GM11168 (cell line): ENCODE measurements around the gene GTPBP4.

Experiments used
- in situ Hi-C: fragments of 300-500 bp; cut with MboI; formaldehyde crosslinking; loops from one replicate; pipeline ENCODE4 v1.12.0; 2022; ENCODE audit warnings: low sequenced_read_pairs; ENCODE audit not compliant: unreplicated experiment

Gene GTPBP4

DNA sequence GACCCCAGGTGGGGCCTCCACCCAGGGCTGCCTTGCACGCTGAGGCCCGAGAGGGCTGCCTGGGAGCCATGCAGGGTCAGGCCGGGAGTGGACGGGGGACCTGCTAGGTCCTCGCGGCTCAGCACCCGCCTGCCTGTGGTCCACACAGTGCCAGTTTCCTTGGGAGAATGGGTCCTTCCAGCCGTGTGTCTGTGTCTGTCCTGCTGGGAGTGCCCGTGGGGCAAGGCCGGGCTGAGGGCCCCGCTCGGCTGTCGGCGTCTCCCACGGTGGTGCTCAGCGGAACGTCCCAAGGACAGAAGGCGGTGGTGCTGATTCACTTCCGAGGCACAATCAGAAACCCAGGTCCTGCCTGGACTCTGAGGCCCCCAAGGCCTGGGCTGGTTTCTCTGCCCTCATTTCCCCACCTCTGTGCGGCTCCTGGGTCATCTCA, 23.2 kb upstream of the GTPBP4 start:
- in situ Hi-C loops, result no loop called here

DNA sequence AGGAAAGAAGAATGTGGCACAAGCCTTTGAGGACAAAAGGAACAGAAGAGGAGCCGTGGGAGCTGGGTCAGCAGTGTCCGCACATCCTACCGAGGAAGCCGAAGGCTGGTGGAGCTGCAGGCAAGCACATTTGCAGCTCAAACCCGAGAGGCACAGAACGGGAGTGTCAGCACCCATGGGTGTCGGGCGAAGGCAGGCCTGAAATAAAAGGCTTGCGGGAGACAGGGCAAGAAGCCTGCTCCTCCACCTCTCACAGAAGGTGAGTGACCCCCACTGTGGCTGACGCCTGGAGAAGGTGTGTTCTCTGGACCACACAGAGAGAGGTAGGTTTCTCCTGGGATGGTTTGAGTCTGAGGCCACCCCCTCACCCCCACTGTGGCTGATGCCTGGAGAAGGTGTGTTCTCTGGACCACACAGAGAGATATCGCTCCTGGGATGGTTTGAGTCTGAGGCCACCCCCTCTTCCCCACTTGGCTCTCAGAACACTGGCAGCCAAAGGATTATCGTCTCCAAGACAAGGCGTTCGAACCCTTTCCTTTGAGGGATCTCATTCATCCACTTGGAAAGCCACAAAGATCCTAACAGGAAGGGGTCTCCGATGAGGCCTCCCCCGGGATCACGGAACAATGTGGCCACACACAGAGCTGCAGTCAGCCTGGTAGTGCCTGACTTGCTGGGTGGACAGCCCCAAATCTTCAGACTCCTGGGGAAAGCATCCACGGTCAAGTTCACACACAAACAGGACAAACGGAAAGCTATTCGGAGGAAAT, 21.6 kb upstream of the GTPBP4 start:
- in situ Hi-C loops, result no loop called here

DNA sequence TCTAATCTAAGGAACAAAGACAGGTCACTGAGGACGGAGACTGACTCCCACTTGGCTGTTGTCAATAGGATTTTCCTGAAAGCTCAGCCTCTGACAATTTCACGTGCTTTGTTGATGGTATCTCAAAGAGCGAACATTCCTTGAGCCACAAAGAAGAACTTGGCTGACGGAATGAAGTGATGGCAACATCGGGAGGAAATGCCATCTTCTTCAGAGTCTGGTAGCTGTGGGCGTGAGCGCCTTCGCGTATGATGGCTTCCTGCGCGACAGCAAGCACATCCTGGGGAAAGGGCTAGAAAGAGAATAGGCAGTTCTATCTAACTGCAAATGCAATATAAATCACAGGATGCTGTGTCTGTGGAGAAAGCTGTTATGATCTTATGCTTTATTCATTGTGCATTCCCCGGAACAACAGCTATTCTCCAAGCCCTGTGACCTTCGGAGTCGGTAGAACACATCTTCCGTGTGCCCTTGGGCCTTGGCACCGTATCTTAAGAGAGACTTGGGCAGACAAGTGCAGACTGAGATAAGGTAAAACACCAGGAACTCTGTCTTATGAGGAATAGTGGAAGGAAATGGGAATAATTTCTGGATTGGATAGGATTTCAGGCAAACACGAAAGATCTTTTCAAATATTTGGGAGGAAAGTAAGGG, 19.6 kb upstream of the GTPBP4 start:
- in situ Hi-C loops, result no loop called here

DNA sequence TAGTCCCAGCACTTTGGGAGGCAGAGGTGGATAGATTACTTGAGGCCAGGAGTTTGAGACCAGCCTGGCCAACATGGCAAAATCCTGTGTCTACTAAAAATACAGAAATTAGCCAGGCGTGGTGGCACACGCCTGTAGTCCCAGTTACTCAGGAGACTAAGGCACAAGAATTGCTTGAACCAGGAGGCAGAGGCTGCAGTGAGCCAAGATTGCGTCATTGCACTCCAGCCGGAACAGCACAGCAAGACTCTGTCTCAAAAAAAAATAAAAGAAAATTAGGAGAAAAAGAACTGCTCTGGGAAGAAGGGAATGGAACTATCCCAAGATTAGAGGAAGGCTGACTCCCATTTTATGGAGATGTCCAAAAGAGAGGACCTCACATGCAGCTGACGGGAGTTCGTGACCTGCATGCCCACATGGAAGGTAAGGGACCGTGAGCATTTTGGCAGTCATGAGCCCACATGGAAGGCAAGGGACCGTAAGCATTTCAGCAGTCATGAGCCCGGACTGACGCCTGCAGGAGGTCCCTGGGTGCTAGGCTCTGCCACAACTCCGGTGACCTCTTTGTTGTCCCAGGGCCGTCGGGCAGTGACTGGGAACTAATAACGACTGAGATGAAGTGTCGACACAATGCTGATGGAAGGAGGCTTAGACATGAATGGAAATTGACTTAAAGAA, 18.6 kb upstream of the GTPBP4 start:
- in situ Hi-C loops, result no loop called here

DNA sequence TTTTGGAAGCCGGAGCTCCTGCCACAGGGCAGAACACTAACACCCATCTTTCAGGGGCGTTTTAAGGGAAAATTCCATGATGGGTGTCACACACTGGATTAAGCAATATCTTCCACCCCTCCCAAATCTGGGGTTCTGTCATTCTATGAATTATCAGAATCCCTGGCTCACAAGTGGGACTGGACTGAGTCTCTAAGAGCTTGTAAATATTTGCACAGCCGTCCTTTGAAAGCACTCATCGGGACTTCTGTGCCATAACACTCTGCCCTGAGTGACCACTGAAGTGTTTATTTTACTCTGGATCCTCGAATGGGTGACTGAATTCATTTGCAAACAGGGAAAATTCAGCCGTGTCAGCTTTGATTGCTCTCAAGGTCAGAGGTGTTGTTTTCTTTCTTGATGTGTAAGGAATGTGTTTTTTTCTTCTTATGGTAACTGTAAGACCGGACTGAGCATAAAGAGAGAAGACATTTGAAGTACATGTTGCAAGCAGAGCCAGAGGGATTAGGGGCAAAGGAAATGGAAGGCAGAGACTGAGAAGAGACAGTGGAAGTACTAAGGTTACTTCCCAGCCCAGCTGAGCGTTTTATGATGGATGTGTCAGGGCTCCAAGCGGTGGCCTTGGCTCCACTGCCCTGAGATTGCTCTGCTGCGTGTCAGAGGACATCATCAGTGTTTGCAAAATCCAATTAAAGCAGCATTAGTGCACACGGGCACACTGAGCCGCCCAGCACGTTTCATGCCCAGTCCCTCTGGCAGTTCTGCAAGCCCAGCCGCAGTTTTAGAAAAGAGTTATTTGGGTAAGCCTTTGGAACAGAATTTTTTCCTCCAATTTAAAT, 17.7 kb upstream of the GTPBP4 start:
- in situ Hi-C loops, result no loop called here

DNA sequence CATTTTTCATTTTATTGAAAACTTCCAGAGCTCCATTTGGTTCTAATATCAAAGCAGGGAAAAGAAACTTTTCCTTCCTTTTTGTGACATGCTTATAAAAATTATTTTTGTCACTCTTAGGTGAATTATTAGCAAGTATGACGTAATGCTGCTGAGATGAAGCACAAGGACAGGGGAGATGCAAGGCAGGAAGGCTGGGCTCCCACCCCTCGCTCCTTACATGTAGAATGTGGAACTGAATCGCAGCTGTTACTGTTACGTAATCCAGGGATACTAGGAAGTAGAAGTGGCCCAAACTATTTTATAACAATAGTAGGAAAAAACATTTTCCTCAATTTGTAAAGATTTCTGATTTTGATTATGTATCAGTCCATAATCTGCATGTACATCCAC, 17.1 kb upstream of the GTPBP4 start:
- in situ Hi-C loops, result no loop called here

DNA sequence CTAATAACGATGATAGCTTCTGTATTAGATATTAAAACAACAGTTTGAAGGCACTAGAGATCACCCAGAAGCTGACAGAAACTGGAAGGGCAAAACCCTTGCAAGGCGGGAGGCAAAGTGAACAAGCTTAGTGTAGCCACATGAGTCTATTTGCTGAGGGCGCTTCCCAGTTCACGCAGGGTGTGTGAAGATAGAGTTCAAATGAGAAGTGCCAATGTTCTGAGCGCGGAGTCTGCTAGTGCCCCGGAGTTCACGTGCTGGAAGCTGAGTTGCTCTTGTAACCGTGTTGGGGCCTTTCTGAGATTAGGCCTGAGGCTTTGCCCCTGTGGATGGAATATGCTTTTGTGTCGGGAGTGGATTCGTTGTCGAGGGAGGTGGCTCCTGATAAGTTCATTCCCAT, 16.6 kb upstream of the GTPBP4 start:
- in situ Hi-C loops, result no loop called here

DNA sequence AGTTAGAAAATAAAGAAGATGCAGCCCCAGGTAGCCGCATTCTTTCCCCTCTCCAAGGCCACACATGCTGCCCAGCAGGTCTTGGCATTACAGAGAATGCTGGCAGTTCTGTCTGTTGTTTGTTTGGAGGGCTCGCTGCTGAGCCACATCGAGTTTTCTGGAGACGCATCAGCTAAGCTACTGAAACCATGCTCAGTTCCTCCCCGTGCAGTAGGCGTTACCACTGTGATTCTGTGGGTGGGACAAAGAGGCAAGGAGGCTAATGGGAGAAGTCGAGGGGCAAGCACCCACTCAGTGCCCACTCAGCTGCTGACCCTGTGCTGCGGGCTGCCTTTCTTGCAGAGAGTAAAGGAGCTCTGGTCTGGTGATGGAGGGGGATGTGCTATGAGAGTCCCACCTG, 15.5 kb upstream of the GTPBP4 start:
- in situ Hi-C loops, result no loop called here

DNA sequence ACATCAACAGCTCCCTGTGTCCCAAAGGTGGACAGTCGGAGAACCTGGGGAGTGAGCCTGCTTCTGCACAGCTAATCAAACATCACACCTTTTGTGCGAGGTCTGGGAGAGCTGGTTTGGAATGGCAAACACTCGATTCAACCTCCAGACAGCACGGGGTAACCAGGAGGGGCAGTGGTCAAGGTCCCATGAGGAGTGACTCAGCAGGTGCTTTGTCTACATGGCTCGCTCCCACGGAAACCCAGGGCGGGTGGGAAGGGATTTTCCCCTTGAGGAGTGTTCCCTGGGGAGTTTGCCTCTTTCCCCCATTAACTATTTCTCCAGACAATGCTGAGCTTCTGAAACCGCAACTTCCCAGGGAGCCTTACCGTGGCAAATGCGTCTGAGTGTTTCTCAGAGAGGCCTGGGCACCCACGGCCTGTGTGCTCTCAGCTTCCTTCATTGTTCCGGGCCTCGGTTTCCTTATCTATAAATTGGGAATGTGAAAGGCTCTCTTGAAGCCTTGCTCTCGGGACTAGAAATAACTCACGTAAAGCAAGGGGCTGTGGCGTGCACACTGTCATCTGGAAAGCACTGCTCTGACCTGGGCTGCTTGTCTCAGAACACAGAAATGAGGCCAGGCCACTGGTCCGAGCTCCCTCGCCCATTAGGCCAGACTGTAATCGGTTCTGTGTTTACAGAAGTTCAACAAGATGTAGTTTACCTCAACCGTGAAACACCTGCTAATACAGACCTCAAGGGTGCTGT, 14.0 kb upstream of the GTPBP4 start:
- in situ Hi-C loops, result no loop called here

DNA sequence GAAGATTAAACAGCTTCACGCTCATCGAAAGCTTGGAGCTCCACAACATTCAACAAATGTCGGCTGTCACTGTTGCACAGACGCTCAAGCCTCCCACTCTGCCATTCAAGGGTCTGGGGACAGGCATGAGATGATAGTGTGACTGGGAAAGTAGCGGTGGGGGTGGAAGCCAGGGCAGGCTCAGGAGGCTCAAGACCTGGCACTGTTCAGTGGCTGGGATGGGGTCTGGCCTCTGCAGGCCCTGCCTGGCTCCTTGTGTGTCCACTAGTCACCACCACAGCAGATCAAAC, 13.5 kb upstream of the GTPBP4 start:
- in situ Hi-C loops, result no loop called here

DNA sequence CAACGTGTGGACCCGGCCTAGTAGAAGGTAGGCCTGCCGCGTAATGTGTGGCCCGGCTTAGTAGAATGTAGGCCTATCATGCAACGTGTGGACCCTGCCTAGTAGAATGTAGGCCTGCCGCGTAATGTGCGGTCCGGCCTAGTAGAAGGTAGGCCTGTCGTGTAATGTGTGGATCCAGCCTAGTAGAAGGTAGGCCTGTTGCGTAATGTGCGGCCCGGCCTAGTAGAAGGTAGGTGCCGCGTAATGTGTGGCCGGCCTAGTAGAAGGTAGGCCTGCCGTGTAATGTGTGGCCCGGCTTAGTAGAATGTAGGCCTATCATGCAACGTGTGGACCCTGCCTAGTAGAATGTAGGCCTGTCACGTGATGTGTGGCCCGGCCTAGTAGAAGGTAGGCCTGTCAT, 11.9 kb upstream of the GTPBP4 start:
- in situ Hi-C loops, result no loop called here

DNA sequence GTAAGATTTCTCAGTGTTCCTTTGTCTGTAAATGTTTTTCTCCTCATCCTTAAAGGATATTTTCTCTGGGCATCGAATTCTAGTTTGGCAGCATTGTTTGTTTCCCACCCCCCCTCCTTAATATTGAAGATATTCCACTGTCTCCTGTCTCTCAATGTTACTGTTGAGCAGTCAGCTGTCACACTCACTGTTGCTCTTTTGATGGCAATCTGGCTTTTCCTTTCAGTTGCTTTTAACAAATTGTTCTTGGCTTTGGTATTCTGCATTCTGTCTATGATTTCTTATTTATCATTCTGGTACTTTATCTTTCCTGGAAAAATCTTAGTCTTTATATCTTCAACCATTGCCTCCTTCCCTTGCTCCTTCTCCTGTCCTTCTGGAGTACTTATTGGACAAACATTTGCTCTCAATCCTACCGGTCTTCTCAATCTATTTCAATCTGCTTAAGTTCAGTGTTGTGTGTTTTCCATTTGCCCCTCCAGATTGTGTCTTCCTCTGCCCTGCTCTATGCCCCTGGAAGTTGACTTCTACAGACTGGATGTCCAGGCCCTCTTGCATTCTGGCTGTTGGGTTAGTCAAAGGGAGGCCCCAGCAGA, 9.3 kb upstream of the GTPBP4 start:
- in situ Hi-C loops, result no loop called here

DNA sequence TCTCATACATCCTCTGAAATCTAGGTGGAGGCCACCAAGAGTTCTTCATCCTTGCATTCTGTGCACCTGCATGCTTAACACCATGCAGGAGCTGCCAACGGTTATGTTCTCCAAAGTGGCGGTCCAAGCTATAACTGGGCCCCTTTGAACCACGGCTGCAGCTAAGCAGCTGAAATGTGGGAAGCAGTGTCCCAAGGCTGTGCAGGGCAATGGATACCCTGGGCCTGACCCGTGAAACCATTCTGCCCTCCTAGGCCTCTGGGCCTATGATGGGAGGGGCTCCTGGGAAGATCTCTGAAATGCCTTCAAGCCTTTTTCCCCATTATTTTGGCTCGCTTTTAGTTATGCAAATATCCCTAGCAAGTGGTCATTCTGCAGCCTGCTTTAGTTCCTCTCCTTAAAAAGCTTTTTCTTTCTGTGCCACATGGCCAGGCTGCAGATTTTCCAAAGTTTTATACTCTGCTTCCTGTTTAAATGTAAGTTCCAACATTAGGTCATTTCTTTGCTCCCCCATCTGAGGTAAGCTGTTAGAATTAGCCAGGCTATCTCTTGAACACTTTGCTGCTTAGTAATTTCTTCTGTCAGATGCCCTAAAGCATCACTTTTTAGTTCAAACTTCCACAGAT, 7.7 kb upstream of the GTPBP4 start:
- in situ Hi-C loops, result no loop called here

DNA sequence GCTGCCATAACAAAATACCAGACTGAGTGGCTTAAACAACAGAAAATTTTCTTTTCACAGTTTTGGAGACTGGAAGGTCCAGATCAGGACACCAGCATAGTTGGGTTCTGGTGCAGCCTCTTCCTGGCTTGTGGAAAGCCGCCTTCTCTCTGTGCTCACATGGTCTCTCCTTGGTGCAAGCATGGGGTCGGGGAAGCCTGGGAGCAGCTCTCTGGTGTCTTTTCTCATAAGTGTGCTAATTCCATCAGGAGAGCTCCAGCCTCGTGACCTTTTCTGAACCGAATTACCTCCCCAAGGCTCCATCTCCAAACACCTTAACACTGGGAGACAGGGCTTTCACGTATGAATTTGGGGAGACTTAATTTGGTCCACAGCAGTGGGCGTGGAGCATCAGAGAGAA, 4.8 kb upstream of the GTPBP4 start:
- in situ Hi-C loops, result no loop called here

DNA sequence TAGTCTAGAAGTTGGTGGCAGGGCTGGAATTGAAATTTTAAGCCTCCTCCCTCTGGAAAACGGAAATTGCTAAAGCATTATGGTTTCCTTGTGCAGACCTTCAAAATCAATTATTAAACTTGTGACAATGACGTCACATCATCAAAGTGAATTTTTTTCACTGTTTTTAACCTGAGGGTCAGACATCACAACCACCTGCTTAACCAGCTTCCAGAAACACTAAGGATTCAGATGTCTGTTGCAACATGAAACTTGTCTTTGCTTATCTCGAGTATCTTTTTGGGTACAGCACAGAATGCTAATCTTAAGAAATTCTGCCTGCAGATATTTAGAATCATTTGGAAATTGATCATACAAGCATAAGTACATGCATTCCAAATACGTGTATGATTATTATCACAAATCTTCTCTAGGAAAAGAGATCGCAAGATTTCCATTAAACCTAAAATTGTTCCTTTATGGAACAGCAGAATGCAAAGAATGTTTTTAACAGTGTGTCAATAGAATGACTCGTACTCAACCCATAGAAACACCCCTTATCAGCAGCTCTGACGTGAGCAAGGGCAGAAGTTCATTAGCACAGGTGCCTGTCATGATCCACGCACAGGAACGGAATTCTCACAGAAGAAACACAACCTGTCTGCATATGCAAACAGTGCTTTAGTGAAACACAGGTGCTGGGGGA, 4.1 kb upstream of the GTPBP4 start:
- in situ Hi-C loops, result no loop called here

DNA sequence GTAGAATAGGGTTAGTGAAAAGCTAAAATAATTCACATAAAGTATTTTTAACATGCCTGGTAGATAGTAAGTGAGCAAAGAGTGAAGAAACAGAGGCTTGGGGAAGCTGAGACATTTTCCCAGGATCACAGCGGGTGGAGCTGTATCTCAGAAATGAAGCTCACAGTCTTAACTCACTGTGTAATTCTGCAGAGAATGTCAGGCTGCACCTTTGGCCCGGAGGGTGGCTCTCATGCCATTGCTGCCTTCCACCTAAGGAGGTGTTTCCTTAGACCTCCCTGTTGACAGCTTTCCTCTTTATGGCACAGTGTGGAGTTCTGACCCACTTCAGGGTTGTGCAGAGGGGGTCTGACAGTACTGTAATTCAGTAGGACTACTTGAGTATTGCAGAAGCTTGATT, 2.9 kb upstream of the GTPBP4 start:
- in situ Hi-C loops, result no loop called here

DNA sequence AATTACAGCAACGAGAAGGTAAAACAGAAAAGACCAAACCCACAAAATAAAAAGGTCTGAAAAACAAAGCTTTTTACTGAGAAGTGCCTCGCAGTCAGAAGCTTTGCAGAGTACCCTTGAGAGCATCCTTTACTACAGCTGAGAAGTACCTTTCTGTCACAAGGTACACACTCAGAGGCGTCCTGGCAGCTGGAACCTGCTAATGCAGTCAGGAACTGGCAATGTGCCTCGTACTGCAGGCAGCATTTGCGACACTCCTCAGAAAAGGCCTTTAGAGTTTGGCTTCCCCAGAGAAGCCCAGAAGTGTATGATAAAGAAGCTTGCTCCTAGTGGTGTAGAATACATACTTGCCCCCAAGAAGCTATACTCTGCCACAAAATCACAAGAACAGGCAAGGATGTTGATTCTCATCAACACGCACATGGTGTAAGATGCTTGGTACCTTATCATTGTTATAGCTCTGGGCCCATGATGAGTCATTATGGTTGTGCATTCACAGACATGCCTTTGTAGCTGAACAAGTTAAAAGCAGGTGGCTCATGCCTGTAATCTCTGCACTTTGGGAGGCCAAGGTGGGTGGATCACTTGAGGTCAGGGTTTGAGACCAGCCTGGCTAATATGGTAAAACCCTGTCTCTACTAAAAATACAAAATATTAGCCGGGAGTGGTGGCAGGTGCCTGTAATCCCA, 2.0 kb upstream of the GTPBP4 start:
- in situ Hi-C loops, result no loop called here

DNA sequence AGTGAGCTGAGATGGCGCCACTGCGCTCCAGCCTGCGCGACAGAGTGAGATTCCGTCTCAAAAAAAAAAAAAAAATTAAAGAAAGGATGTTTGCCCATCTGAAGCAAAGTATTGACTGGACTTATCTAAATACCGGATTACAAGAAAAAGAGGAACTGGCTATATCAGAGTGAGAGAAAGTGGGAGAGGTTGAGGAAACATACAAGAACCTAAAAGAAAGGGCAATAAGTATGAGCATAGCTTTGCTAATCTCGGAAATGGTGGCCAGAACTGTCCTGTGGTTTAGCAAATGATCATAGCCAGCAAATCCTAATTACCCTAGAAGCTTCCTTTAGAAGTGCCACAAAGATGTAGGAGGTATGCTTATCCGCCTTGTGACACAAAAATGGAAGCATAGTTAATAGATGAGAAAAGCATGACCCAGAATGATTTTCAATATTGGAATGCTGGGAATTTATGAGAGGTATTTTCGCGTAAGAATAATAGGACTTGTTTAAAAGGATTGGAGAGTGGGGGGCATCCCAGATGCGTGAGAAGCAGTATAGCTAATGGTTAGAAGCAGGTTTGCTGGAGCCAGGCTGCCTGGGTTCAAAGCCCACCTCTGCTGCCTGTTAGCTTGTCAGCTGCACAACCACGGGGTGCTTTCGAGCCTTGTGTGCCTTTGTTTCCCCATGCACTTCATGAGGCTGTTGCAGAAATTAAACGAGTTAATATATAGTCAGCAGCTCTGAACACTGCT, 1.2 kb upstream of the GTPBP4 start:
- in situ Hi-C loops, result no loop called here
